ENCODE data around the gene MAPT.
"Not testable (repeated sequence)": the region's sequence is repeated elsewhere in the genome, so short reads cannot be mapped to it uniquely, and the experiment has no call there.

Gene MAPT

DNA sequence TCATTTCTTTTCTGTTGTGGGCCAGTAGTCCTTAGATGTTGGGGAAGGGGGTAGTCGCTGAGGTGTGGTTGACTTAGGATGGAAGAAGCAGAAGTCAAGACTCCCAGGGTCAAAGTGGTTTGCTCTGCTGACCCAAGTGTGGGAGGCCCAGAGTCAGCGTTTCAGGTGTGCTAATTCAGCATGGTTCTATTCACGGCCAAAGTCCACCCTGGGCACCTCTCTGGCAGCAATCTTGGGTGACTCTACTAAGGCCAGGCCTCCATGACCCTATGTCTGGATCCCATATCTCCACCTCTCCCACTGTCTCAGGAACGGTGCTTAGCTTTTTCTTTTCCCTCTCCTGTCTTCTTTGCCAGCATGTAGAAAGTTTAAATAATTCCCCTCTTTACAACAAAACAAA is 32.9 kb downstream of the MAPT start:
- no peak for DNase-seq (ENCODE audit: low spot score)

DNA sequence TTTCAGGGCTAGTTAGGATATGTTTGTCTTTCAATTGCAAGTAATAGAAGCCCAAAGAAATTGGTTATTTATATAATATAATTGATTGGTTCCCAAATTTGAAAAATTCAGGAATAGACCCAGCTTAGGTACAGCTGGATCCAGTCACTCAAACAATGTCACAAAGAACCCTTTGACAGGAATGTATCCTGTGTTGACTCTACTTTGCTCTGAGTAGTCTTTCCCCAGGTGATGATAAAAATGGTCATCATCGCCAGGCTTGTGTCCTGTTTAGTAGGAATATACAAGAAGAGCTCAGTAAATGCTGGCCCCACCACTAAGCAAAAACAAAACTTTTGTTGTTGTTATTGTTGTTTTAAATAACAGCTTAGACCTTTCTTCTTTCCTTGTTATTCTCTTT is 35.0 kb downstream of the MAPT start:
- DNase-seq (ENCODE audit: low spot score), result no peak

DNA sequence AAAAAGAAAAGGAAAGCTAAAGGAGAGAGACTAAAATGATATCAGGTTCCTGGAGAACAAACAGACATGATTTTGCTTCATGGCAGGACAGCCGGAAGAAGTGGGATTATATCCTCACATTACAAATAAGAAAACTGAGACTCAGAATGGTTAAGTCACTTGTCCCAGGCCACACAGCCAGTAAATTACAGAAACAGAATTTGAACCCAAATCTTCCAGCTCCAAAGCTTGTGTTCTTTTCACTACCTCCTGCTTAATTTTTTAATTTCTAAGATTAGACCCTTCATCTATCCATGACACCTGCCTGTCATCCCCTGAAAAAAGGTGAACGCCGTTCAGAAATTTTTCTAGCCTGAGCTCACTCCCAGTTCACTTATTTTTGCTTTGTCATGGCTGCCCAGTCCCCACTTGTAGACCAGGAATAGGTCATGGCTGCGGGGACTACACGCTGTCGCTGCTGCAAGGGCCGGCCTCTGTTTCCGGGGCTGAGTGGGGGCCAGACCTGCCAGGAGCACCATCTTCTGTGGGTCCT is 36.1 kb downstream of the MAPT start:
- DNase-seq (ENCODE audit: low spot score), result no peak

DNA sequence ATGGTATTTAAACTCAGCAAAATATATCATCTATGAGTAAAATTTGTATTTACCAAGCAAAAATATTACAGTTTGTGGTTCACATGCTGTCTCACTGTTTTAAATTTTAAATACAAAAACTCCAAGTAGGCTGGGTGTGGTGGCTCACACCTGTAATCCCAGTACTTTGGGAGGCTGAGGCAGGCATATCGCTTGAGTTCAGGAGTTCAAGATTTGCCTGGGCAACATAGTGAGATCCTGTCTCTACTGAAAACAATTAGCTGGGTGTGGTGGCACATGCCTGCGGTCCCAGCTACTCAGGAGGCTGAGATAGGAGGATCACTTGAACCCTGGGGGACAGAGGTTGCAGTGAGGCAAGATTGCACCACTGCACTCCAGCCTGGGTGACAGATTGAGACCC is 37.3 kb downstream of the MAPT start:
- DNase-seq (ENCODE audit: low spot score), result no peak

DNA sequence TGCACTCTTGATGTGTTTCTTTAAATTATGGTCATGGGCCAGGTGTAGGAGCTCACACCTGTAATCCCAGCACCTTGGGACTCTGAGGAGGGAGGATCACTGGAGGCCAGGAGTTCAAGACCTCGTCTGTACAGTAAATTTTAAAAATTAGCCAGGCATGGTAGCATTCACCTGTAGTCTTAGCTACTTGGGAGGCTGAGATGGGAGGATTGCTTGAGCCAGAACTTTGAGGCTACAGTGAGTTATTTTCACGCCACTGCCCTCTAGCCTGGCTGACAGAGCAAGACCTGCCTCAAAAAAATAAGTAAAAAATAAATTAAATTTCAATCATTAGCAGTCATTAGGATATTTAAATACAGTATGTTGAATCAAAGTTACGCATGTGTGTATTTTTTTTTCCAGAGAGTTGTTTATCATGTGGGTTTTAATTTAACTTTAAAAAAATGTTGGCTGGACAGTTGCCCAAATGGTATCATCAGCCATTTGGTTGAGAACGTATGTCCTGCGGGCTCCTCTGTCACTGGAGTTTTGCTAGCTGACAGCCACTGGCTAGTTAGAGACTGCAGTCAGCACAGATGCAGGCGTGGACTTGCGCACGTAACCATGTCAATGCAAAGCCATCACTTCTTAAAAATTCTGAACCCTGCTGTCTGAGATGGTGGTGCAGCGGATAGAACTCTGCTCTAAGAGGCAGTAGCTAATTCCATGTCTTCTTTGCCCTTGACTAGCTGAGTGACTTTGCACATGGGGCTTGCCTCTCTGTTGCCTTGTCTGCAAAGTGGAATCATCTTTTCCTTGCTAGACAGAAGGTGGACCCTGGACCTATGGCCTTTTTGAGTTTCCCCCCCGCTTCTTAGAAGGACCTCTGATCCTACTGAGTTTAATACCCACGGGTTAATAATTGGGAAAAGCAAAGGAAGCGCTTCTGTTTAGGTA is 40.0 kb downstream of the MAPT start:
- DNase-seq (ENCODE audit: low spot score), result no peak

DNA sequence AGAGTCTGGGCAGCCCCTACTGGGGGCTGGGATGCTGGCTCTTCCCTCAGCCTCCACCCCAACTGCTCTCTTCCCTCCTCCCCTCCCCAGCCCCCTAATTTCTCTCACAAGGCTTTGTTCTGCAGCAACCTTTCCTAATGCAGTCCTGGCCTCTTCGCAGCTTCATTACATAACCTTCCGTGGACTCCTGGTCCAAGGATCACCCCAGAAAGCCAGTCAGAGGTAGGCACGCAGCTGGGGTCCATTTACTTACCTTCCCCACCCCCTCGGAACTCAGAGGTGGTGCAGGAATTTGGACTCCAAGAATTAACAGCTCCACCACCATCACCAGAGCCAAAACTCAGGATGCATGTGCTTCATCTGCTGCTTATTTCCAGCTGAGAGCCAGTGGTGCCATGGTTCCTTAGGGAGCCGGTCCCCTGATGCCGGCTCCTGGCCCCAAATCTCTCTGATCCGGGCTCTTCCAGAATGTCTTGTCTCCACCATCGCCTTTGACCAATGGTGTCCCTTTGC is 40.9 kb downstream of the MAPT start:
- no peak for DNase-seq (ENCODE audit: low spot score)

DNA sequence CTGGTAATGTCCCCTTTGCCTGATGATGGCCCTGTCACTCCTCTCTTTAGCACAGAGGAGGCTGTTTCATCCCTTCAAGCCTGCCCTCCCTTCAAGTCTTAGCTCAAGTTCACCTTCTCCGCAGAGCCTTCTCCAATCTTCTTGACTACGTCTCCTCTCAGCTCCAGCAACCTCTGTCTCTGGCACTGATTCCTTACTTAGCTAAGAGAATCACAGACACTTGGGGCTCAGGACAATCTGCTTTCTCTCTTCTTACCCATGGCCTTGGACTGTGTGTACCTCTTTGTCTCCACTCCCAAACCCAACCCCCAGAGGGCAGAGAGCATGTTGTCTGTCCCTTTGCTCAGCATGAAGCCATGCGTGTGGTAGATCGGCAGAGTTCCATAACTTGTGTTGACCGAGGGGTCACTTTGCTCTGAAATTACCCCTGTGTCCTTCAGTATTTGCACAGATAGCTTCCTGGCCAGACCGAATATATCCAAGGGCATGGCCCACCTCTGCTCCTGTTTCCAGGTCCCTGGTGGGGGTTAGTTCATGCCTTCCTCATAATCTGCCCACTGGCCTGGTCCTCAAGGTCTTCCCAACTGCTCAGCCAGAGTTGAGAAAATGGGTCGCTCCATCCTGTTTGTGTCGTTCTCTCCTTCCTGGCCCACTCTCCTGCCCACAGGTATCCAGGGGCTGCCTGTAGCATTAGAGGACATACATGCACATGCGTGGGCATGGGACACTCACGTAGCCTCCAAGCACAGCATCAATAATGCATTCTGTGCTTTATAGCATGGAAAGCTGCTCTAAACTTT is 41.6 kb downstream of the MAPT start:
- DNase-seq (ENCODE audit: low spot score), result no peak

DNA sequence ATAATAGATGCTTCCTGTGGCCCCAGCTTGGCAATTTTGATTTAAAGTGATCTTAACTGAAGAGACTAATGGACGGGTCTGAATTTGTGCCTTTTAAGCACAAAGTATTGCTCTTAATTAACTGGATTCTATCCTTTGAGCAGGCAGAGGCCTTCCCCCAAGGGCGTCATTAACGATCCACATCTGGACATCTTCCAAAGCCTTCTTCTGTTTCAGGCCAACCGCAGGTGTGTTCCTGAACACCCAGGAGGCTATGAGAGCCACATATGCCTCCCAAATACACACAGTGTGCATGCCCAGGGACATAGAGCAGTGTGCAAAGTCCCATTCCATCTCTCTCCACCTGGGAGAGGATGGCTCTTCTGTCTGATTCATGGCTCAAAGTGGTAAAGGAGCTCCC is 42.3 kb downstream of the MAPT start:
- DNase-seq (ENCODE audit: low spot score), result no peak

DNA sequence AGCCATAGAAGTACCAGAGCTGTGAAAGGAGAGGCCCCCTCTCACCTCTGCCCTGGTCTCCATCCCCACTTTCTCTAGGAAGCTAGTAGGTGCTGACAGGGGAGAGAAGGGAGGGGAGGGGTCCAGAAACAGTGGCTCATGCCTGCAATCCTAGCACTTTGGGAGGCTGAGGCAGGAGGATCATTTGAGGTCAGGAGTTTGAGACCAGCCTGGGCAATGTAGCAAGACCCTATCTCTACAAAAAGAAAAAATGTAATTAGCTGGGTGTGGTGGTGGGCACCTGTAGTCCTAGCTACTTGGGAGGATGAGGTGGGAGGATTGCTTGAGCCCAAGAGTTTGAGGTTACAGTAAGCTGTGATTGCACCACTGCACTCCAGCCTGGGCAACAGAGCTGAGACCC is 42.8 kb downstream of the MAPT start:
- DNase-seq (ENCODE audit: low spot score), result not testable (repeated sequence)

DNA sequence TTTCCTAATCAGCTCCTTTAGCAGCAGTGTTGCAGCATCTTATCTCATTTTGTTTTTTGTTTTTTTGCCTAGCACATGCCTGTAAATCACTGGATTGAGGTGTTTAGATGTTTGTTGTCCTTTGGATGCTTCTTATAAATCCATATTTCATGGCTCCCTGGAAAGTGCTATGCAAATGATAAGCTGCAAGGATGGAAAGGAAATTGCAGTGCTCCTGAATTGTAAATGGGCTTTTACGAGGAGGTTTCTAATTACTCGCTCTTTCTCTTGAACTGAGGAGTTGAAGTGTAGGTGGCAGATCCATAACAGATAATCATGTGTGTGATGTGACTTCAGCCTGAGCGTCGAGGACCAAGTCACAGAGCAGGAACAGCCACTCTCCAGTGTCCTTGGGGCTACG is 45.0 kb downstream of the MAPT start:
- no peak for DNase-seq (ENCODE audit: low spot score)

DNA sequence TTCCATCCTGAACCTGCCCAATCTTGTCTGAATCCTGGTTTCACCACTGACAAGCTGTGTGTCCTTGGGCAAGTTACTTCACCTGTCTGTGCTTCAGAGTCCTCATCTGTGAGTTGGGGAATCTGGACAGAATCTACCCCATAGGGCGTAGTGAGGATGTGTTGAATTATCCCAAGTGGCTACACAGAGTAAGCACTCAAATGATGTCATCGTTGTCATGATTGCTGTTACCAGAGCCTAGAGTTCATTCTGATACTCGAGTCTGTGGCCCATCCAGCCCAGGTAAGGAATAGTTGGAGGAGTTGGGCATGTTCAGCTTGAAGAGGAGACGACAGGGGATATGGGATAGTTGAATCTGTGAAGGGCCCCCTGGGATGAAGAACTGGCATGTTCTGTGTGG is 45.9 kb downstream of the MAPT start:
- DNase-seq (ENCODE audit: low spot score), result no peak

DNA sequence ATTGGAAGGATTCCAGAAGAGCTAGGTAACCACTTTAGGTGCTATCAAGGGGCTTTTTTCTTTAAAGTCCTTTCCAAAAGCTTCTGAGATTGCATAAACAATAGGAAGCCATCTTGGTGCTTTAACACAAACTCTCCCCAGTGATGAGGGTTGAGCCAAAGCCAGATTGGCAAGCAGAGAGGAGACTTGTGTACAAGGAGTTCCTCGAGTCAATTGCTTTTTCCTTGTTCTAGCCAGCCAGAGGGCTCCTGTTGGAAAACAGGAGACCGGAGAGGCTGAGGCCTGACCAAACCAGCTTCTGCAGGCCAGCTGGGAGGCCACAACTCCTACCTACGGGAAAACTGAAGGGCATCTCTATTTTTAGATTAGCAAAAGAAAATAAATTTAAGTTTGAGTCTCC is 46.5 kb downstream of the MAPT start:
- no peak for DNase-seq (ENCODE audit: low spot score)

DNA sequence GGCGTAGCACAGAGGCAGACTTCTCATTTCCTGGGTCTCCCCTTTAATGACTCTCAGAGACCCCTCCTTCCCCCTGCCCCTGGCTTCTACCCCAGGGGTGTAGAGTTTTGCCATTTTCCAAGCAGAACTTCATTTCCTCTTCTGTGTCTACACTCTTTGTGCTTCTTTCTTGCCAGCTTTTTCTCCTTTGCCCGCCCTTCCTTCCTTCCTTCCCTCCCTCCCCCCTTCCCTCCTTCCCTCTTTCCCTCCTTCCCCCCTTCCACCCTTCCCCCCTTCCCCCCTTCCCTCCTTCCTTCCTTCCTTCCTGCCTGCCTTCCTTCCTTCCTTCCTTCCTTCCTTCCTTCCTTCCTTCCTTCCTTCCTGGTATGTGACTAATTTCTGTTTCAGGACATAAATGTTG is 47.0 kb downstream of the MAPT start:
- no peak for DNase-seq (ENCODE audit: low spot score)

DNA sequence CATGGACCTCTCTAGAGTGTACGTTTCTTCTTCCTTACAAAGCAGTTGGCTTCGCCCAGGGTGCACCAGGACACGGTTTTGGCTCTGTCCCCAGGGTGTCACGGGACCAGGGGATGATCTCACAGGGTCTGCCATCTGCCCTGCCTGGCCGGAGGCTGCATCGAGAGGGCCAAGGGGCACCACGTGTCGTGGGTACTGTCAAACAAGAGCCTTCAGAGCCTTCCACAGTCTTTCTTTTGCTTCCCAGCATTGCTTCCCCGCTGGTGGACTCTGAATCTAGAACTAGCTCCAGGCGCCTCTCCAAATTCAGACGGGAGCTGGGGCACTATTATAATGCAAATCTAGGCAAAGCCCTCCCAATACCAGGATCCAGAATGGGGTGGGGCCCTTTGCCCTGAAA is 47.9 kb downstream of the MAPT start:
- DNase-seq (ENCODE audit: low spot score), result no peak

DNA sequence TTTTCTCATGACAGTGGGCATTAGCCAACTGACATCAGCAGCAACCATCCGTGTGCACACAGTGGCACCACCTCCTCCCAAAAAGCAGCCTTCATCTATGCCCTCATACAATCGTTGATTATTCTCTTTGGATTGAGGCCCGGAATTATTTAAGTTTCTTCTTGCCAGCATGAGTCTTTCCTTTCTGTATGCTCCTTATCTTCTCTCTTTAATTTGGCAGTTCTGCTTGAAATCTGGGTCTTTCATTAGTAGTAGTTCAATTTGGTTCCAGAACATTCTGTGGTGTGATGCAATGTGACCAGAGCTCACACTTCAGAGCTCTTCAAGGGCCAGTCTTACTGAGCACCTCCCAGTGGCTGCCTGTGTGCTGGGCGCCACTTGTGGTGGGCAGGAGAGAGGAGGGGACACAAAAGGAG is 52.5 kb downstream of the MAPT start:
- no peak for DNase-seq (ENCODE audit: low spot score)

DNA sequence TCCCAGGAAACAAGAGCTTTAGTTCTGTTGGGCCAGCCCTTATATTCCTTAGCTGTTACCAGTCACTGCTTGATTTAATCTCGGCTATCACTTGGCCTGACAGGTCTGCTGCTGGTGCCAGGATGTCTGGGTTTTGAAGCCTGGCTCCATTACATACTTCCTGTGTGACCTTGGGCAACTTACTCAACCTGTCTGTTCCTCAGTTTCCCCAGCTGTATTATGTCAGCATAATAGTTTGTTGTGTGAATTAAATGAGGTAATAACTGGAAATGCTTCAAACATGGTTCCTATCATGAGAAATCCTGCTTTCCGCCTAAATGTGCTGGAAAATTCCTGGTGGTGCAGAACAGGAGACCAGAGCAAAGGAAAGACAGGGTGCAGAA is 54.1 kb downstream of the MAPT start:
- no peak for DNase-seq (ENCODE audit: low spot score)

DNA sequence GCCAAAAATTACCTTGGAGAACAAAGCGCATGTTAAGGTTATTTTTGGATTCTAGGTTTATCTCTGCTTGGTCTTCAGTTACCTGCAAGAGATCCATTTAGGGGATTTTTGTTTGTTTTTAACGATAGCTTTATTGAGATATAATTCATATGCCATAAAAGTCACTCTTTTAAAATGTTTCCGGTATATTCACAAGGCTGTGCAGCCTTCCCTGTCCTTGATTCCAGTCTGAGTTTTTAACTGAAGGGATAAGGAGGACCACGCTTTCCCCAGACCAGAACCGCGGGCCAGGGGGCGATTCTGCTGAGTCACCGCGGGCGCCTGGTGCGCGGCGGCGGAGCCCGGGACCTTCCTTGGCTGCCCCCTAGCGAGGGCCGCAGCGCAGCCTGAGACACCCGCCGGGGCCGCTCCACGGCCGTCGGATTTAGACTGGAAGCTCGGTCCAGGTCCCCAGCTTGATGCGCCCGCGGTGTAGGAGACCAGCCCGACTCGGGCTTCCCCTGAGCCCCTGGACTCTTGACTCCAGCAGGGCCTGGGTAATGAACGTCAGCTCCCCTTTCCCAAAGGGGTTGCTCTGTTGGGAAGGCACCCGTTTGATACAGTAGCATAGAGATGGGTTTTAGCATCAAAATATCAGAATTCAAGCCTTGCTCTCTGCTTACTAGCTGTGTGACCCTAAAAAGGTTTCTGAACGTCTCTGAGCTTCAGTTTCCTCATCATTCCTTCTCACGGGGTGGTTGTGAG is 54.7 kb downstream of the MAPT start:
- DNase-seq (ENCODE audit: low spot score), result peak; percentile 78

DNA sequence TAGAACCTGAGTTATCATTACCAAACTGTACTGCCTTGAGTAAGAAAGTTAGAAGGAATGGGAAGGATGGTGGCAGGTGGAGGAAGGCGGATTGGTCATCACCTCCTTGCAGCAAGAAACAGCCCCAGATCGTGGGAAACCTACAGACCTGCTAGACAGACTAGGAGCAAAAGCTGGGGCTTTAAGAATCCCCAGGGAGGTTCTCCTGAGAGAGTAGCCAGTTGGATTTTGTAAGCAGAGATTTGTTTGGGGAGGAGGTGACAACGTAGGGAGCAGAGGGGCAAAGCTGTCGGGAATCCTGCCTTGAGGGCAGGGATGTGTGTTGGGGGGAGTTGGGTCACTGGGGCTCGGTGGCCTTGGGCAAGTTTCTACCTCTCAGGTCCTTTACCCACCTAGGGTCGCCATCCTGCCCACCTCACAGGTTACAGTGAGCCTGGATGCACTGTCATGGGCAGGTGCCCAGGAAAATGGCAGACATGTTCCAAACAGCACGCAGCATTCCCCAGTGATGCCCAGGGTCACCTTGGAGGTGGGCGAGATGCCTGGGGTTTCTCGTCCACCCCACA is 55.5 kb downstream of the MAPT start:
- no peak for DNase-seq (ENCODE audit: low spot score)

DNA sequence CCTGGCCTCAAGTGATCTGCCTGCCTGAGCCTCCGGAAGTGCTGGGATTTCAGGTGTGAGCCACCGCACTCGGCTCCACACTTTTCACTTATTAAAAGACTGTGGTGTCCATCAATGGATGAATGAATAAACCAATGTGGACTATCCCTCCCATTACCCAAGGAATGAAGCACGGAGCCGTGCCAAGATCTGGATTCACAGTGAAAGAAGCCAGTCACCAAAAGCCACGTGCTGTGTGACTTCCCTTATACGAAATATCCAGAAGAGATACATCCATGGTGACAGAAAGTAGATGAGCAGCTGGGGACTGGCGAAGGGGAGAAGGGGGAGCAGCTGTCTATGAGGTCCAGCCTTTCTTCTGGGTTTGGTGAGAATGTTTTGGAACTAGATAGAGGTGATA is 56.5 kb downstream of the MAPT start:
- DNase-seq (ENCODE audit: low spot score), result no peak

DNA sequence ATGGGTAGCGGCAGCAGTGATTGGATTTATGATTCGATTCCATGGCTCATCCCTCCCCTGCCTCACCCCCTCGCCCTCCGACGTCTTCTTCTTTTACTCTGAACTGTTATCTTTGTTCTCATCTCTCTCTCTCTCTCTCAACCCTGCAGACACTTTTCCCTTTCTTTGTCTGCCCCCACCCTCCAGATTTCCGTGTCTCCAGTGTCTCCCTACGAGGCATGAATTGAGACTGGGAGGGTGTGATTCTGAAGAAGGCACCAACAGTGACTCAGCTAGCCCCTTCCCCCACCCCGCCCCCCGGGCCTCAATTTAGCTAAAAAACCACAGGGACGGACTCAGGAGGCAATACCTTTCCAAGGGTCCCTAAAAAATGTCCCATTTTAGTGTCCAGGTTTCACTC is 57.0 kb downstream of the MAPT start:
- DNase-seq (ENCODE audit: low spot score), result no peak

DNA sequence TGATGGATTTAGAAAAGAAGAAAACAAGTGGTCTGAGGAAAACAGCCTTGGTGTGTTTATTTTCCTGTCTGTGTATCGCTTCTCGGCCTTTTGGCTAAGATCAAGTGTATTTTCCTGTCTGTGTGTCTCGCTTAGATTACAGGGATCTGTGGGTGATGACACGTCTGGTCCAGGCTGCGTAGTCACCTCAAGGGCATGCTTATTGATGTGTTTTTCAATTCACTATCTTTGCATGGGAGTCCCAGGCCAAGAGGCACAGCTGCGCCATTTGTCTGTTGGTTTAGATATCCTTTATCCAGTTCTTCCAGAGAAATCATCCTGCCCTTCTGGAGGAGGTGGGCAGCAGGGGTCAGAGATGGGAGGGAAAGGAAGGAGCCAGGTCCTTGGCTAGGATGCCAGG is 57.6 kb downstream of the MAPT start:
- no peak for DNase-seq (ENCODE audit: low spot score)

DNA sequence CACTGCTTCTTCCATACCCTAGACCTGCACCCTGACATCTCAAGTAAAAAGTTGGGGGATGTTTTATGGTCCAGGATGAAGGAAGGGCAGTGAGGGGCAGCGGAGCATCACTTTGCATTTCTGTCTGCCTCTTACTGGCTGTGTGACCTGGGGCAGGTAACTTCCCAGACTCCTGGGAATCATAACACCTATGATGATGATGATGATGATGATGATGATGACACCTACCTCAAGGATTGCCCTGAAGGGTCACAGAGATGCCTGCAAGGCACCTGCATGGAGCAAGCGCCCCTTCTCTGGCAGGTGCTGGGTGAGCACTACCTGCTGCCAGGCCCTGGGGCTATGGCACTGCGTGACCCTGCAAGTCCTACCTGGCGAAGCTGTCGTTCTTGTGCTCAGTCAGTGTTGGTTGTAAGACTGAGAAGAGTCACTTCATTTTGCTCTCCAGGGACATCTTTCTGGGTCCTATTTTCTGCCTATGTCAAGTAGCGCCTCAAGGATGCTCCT is 58.5 kb downstream of the MAPT start:
- no peak for DNase-seq (ENCODE audit: low spot score)
